H1 (cell line): ENCODE measurements around the gene NAV2. TPM values are rescaled to one million over a fixed set of nuclear protein-coding genes. Genes with fewer than 3 reads are reported as not detected.

Source experiments
- CTCF ChIA-PET: fragments of 300-600 bp; sonication (Branson Sonifier 250); formaldehyde crosslinking; loops from one replicate; lab custom pipeline; 2021; ENCODE audit not compliant: partially characterized antibody; lab: Charles Lee
- POLR2A ChIA-PET: fragments of 300-600 bp; sonication (Branson Sonifier 250); formaldehyde crosslinking; loops from one replicate; lab custom pipeline; 2021; ENCODE audit warnings: inconsistent platforms; ENCODE audit not compliant: partially characterized antibody; lab: Charles Lee
- DNase-seq, 2 experiments: peaks; one replicate each; pipeline versions ENCODE4 v3.0.0 to v3.0.0-alpha.2; 2010 to 2022; ENCODE audit warnings: low spot score in 2 of 2, low read depth in 1 of 2, mixed read lengths in 1 of 2
- FAIRE-seq: peaks from 2 replicates; lab custom pipeline; 2011; peaks lifted over from hg19 to GRCh38; lab: Jason Lieb, UNC
- H2AFZ ChIP-seq: 2 replicates; pipeline ENCODE4 v1.8.1; 2012; ENCODE audit warnings: low read length, inconsistent platforms
- H2AK5ac ChIP-seq: 2 replicates; pipeline ENCODE4 v1.6.1; 2013; ENCODE audit warnings: low read depth, low read length
- H2BK120ac ChIP-seq: replicated peaks from 2 replicates; pipeline ENCODE3; 2013; ENCODE audit warnings: low read depth, low read length, inconsistent platforms
- H2BK12ac ChIP-seq: 2 replicates; pipeline ENCODE4 v1.6.1; 2013; ENCODE audit warnings: low read depth, low read length
- H2BK15ac ChIP-seq: 2 replicates; pipeline ENCODE4 v1.6.1; 2013; ENCODE audit warnings: low read length
- H2BK20ac ChIP-seq: 2 replicates; pipeline ENCODE4 v1.6.1; 2013; ENCODE audit warnings: low read length
- H2BK5ac ChIP-seq: 2 replicates; pipeline ENCODE4 v1.6.1; 2013; ENCODE audit warnings: low read depth, low read length
- H3K14ac ChIP-seq: 2 replicates; pipeline ENCODE4 v1.6.1; 2013; ENCODE audit warnings: inconsistent platforms; ENCODE audit not compliant: insufficient read length
- H3K18ac ChIP-seq: 2 replicates; pipeline ENCODE4 v1.6.1; 2013; ENCODE audit warnings: low read length; ENCODE audit errors: extremely low read depth
- H3K23ac ChIP-seq: 2 replicates; pipeline ENCODE4 v1.6.1; 2013; ENCODE audit warnings: inconsistent platforms; ENCODE audit not compliant: insufficient read length
- H3K23me2 ChIP-seq: 2 replicates; pipeline ENCODE4 v1.6.1; 2013; ENCODE audit warnings: low read depth, low read length
- H3K27ac ChIP-seq: 2 replicates; pipeline ENCODE4 v1.6.1; 2011; ENCODE audit warnings: low read depth, low read length, inconsistent platforms
- H3K27me3 ChIP-seq, 4 experiments: replicated peaks in 1 of 4; 1 replicate in 1 of 4; 2 replicates in 3 of 4; pipeline versions ENCODE4 v1.6.1 to v1.8.1; 2011 to 2013; ENCODE audit warnings: low read length in 3 of 4, mild to moderate bottlenecking in 3 of 4, inconsistent platforms in 2 of 4, mixed read lengths in 2 of 4, moderate library complexity in 1 of 4; ENCODE audit not compliant: control insufficient read depth in 3 of 4, insufficient read depth in 3 of 4; ENCODE audit errors: extremely low read depth in 1 of 4
- H3K36me3 ChIP-seq, 4 experiments: 2 replicates each; pipeline versions ENCODE4 v1.6.1 to v1.8.1; 2011 to 2013; ENCODE audit warnings: mild to moderate bottlenecking in 4 of 4, low read length in 3 of 4, moderate library complexity in 2 of 4, control low read depth in 1 of 4, inconsistent platforms in 1 of 4; ENCODE audit not compliant: insufficient read depth in 4 of 4, control insufficient read depth in 2 of 4
- H3K4ac ChIP-seq: replicated peaks from 2 replicates; pipeline ENCODE3; 2013; ENCODE audit warnings: low read length, low read depth, mixed read lengths, inconsistent platforms; ENCODE audit not compliant: insufficient read length
- H3K4me1 ChIP-seq, 4 experiments: replicated peaks in 1 of 4; 1 replicate in 1 of 4; 2 replicates in 3 of 4; pipeline versions ENCODE4 v1.6.1 to v1.8.1; 2011 to 2013; ENCODE audit warnings: low read length in 3 of 4, inconsistent platforms in 2 of 4, mixed read lengths in 1 of 4; ENCODE audit not compliant: insufficient read depth in 4 of 4, control insufficient read depth in 3 of 4
- H3K4me2 ChIP-seq, 2 experiments: 2 replicates each; pipeline versions ENCODE4 v1.6.1 to v1.8.1; 2011 to 2013; ENCODE audit warnings: low read depth in 2 of 2, low read length in 2 of 2, control low read depth in 1 of 2, inconsistent platforms in 1 of 2, mild to moderate bottlenecking in 1 of 2; ENCODE audit not compliant: insufficient read depth in 1 of 2
- H3K4me3 ChIP-seq, 4 experiments: fragments of 200-600, 300-600 bp in 1 of 4; sonication (generic), shearing (Covaris generic), sonication (Bioruptor Twin) in 1 of 4; 2 replicates each; pipeline versions ENCODE4 v1.5.1 to v1.8.1; 2011 to 2016; ENCODE audit warnings: low read length in 4 of 4, low read depth in 3 of 4, control low read depth in 2 of 4, inconsistent platforms in 2 of 4, mild to moderate bottlenecking in 2 of 4, mixed read lengths in 1 of 4, moderate library complexity in 1 of 4; ENCODE audit not compliant: insufficient read depth in 2 of 4; ENCODE audit errors: extremely low read depth in 1 of 4
- H3K56ac ChIP-seq: replicated peaks from 2 replicates; pipeline ENCODE3; 2013; ENCODE audit warnings: low read depth, mild to moderate bottlenecking, mixed read lengths, low read length, inconsistent platforms; ENCODE audit not compliant: insufficient read length
- H3K79me1 ChIP-seq: 2 replicates; pipeline ENCODE4 v1.6.1; 2013; ENCODE audit warnings: low read depth, low read length, control low read depth
- H3K79me2 ChIP-seq, 2 experiments: 2 replicates each; pipeline versions ENCODE4 v1.6.1 to v1.8.1; 2012 to 2013; ENCODE audit warnings: low read length in 2 of 2, mild to moderate bottlenecking in 2 of 2, inconsistent platforms in 1 of 2; ENCODE audit not compliant: insufficient read depth in 2 of 2, control insufficient read depth in 1 of 2
- H3K9ac ChIP-seq, 4 experiments: replicated peaks in 1 of 4; 1 replicate in 1 of 4; 2 replicates in 3 of 4; pipeline versions ENCODE4 v1.6.1 to v1.8.1; 2011 to 2013; ENCODE audit warnings: low read depth in 3 of 4, low read length in 3 of 4, control low read depth in 2 of 4, mild to moderate bottlenecking in 2 of 4, moderate library complexity in 2 of 4, inconsistent platforms in 1 of 4; ENCODE audit errors: extremely low read depth in 1 of 4
- H3K9me3 ChIP-seq, 2 experiments: 2 replicates each; pipeline versions ENCODE4 v1.6.1 to v1.8.1; 2012 to 2013; ENCODE audit warnings: mild to moderate bottlenecking in 2 of 2, moderate library complexity in 2 of 2, control low read depth in 1 of 2, inconsistent platforms in 1 of 2, low read depth in 1 of 2, low read length in 1 of 2, mixed read lengths in 1 of 2; ENCODE audit not compliant: insufficient read depth in 2 of 2
- H4K20me1 ChIP-seq, 2 experiments: replicated peaks in 1 of 2; 2 replicates each; pipeline versions ENCODE3 to v1.8.1; 2011 to 2013; ENCODE audit warnings: inconsistent platforms in 2 of 2, low read length in 2 of 2, mild to moderate bottlenecking in 1 of 2; ENCODE audit not compliant: insufficient read depth in 2 of 2, control insufficient read depth in 1 of 2
- H4K5ac ChIP-seq: 2 replicates; pipeline ENCODE4 v1.6.1; 2013; ENCODE audit warnings: low read length, low read depth, mixed read lengths, inconsistent platforms; ENCODE audit not compliant: insufficient read length
- H4K8ac ChIP-seq: 2 replicates; pipeline ENCODE4 v1.8.0; 2013; ENCODE audit warnings: mild to moderate bottlenecking, moderate library complexity, low read length, inconsistent platforms; ENCODE audit not compliant: insufficient read depth; ENCODE audit errors: extremely low read depth
- H4K91ac ChIP-seq: replicated peaks from 2 replicates; pipeline ENCODE3; 2013; ENCODE audit warnings: low read length, mixed read lengths, inconsistent platforms; ENCODE audit not compliant: insufficient read length
- HDAC6 ChIP-seq: IDR thresholded peaks from one replicate; pipeline ENCODE4 v1.7.1; 2012; ENCODE audit warnings: low read depth, mild to moderate bottlenecking, inconsistent platforms, low read length, moderate library complexity
- JUN ChIP-seq: IDR thresholded peaks from 2 replicates; pipeline ENCODE4 v1.6.1; 2011; ENCODE audit warnings: low read depth, mild to moderate bottlenecking, improper control_type of control experiment, low read length
- MAFK ChIP-seq: IDR thresholded peaks from 2 replicates; pipeline ENCODE4 v1.6.1; 2012; ENCODE audit warnings: low read depth, mild to moderate bottlenecking, improper control_type of control experiment, low read length
- WGBS, 2 experiments: shearing (Covaris generic) in 1 of 2; methylation state at CpG; one replicate each; pipeline versions ENCODE4 v1.1.6 to v1.1.7; 2013 to 2015; ENCODE audit warnings: low lambda C conversion rate in 2 of 2, mixed read lengths in 2 of 2, inconsistent platforms in 1 of 2, low coverage in 1 of 2, missing lambda C conversion rate in 1 of 2; ENCODE audit not compliant: insufficient replicate concordance in 2 of 2, insufficient coverage in 1 of 2, insufficient read length in 1 of 2; ENCODE audit errors: extremely low coverage in 1 of 2, missing lambda C conversion rate in 1 of 2; 5-methylcytosine and 5-hydroxymethylcytosine counted together
- long read RNA-seq, 2 experiments: library from RNA in 1 of 2; library from capped mRNA in 1 of 2; stranded (forward); transcript quantifications; one replicate each; pipeline ENCODE4 v2.0.0, GENCODE V29; 2021; ENCODE audit warnings: inconsistent platforms in 1 of 2
- polyA minus RNA-seq, 3 experiments: library from RNA; depleted of rRNA, polyadenylated mRNA; stranded (reverse); fragments of >200 nt; gene quantifications; 1 replicate in 2 of 3; 2 replicates in 1 of 3; pipeline ENCODE4 v1.2.3, GENCODE V29; 2011
- polyA plus RNA-seq, 7 experiments: library from polyadenylated mRNA; depleted of rRNA in 3 of 7; stranded (reverse) in 5 of 7; unstranded in 2 of 7; fragments of >200 nt in 5 of 7; fragments of 200-250 nt in 2 of 7; gene quantifications; 1 replicate in 5 of 7; 2 replicates in 1 of 7; 4 replicates in 1 of 7; pipeline versions ENCODE4 v1.2.1 to v1.2.3, GENCODE V29; 2011 to 2013; ENCODE audit warnings: missing spikeins in 2 of 7, mixed read lengths in 2 of 7
- total RNA-seq: library from RNA; stranded (reverse); fragmentation: NEBNext Ultra II Directional; extraction: Animal tissue kit (Norgen Biotek cat#: 25700); gene quantifications from 2 replicates; pipeline ENCODE4 v1.2.1, GENCODE V29; 2021

NAV2 gene, protein sequence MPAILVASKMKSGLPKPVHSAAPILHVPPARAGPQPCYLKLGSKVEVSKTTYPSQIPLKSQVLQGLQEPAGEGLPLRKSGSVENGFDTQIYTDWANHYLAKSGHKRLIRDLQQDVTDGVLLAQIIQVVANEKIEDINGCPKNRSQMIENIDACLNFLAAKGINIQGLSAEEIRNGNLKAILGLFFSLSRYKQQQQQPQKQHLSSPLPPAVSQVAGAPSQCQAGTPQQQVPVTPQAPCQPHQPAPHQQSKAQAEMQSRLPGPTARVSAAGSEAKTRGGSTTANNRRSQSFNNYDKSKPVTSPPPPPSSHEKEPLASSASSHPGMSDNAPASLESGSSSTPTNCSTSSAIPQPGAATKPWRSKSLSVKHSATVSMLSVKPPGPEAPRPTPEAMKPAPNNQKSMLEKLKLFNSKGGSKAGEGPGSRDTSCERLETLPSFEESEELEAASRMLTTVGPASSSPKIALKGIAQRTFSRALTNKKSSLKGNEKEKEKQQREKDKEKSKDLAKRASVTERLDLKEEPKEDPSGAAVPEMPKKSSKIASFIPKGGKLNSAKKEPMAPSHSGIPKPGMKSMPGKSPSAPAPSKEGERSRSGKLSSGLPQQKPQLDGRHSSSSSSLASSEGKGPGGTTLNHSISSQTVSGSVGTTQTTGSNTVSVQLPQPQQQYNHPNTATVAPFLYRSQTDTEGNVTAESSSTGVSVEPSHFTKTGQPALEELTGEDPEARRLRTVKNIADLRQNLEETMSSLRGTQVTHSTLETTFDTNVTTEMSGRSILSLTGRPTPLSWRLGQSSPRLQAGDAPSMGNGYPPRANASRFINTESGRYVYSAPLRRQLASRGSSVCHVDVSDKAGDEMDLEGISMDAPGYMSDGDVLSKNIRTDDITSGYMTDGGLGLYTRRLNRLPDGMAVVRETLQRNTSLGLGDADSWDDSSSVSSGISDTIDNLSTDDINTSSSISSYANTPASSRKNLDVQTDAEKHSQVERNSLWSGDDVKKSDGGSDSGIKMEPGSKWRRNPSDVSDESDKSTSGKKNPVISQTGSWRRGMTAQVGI (N-terminal part only)
- total RNA-seq (66.9 and 73.6 TPM in 2 replicates), polyA plus RNA-seq (2011; rRNA removed) (35.2 and 35.6 TPM in 2 replicates), polyA minus RNA-seq (2011; rRNA and poly(A)+ RNA removed) (96.9 and 105 TPM in 2 replicates)
- 21.6 TPM for polyA plus RNA-seq (2011; cell fraction: cytosol; rRNA removed)
- polyA plus RNA-seq (2011; cell fraction: nucleus; rRNA removed), result 81.7 TPM
- 40.1 to 57.0 TPM (median 50.4 TPM) in 4 replicates for polyA plus RNA-seq (2012, experiment 1 of 2)
- polyA plus RNA-seq (2012, experiment 2 of 2), result 6.8 TPM
- polyA plus RNA-seq (2013, experiment 1 of 2), result 20.8 TPM
- 18.0 TPM for polyA plus RNA-seq (2013, experiment 2 of 2)
- 61.2 TPM for polyA minus RNA-seq (2011; cell fraction: cytosol; rRNA and poly(A)+ RNA removed)
- polyA minus RNA-seq (2011; cell fraction: nucleus; rRNA and poly(A)+ RNA removed), result 145 TPM
- long read RNA-seq, experiment 1, partial matches to known transcripts, result 3 of 16 reads
- long read RNA-seq, experiment 1, other reads (novel, unspliced or antisense), result 13 of 16 reads
- long read RNA-seq, experiment 2, partial matches to known transcripts, result 5 of 17 reads
- long read RNA-seq, experiment 2, other reads (novel, unspliced or antisense), result 12 of 17 reads

DNA sequence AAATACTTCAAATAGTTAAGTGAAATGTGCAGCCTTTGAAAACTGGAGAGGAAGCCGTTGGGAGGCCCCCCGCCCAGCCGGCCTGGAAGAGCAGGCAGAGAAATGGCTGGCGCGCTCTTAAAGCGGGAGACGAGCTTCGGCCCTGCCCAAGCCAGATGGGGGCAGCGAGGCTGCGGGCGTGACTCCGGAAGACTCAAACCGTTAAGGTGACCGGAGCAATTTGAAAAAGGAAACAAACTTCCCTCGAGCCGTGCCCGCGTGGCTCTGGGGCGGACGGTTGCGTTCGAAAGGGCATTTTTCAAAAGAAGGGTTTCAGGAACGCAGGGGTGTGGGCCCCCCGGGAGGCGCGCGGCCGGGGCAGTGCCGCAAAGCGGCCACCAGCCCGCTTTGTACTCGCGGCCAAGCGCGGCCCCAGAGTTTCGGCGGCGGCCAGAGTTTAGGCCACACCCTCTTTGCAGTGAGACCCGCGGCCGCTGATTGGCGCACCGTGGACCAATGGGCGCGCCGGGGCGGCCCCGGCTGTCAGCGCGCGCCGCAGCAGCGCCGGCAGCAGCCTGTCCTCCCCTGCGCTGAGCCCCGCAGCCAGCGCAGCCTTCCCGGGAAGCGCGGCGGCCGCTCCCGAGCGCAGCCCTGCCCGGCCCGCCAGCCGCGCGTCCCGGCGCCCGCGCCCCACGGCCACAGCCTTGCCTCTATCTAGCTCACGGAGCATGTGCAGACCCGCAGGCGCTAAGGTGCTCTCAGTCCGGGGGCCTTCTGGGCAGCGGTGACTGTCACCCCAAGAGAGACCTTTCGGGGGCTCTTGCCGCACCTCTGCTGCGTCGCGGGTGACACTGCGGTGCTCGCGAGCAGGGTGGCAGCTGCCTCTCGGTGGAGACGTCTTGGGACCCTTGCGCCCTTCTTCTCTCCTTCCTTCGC is at the start of gene NAV2:
Gene NAV2, plus strand, starts transcription at position 557 of the 915 bp plus-strand sequence. CDS start 859 bp downstream, outside the sequence.
- H3K79me1 ChIP-seq, result no peaks in the 10 kb centered on the region
- no peaks in the 10 kb centered on the region for H3K9me3 ChIP-seq
- H2BK5ac ChIP-seq, result peak within 1 kb of the TSS; percentile 90
- peak; percentile 80 to 92 for DNase-seq
- H3K27ac ChIP-seq, result peak within 1 kb of the TSS; percentile 69; the same call in 1 of the 2 replicates
- H3K9ac ChIP-seq, result peak within 1 kb of the TSS; percentile 73 to 83 (median 77)
- H4K91ac ChIP-seq, result peak within 1 kb of the TSS; percentile 53
- H3K4me3 ChIP-seq, result peak within 1 kb of the TSS; percentile 48 to 65 (median 54)
- 0 out of 2 replicates have a peak within 1 kb of the TSS, but pooled peaks have one; percentile 22 for H2BK15ac ChIP-seq
- peak within 1 kb of the TSS; percentile 77 for H2AFZ ChIP-seq
- peaks cover 8 to 33% (median 29%) of the 10 kb centered on the region in 4 experiments for H3K27me3 ChIP-seq
- H3K4me2 ChIP-seq, result peak within 1 kb of the TSS; percentile 85 to 96
- H3K56ac ChIP-seq, result peak within 1 kb of the TSS; percentile 4
- peak within 1 kb of the TSS; percentile 94; the same call in 1 of the 2 replicates for H2BK12ac ChIP-seq
- ChIA-PET POLR2A (interaction anchor here (0.6 to 2.4 kb wide), 10 partner anchors 8 to 152 kb away, joined by 3 to 22 read pairs (median 4); no protein-coding TSS in a partner anchor), CTCF (interaction anchor here (0.6 to 2.6 kb wide), 6 partner anchors 10 to 199 kb away, joined by 3 to 10 read pairs (median 4); no protein-coding TSS in a partner anchor)
- peak within 1 kb of the TSS; percentile 99 for H4K8ac ChIP-seq
- H2BK20ac ChIP-seq, result no peak within 1 kb of the TSS
- FAIRE-seq, result no peak
- H2BK120ac ChIP-seq, result peak within 1 kb of the TSS; percentile 74
- no peak within 1 kb of the TSS for H3K14ac ChIP-seq
- peak within 1 kb of the TSS; percentile 55 for H3K4ac ChIP-seq
- peaks cover 16% of the 10 kb centered on the region for H3K23me2 ChIP-seq
- WGBS, 2 experiments, result 2% methylated on average over 53 of the region's 91 CpGs; no CpG with 5 or more reads in 1 of the 2 experiments
- H3K79me2 ChIP-seq, result no peaks in the 10 kb centered on the region
- peaks cover 0 to 13% (median 10%) of the 10 kb centered on the region in 4 experiments; a peak in 6 of 7 replicates for H3K4me1 ChIP-seq
- peak within 1 kb of the TSS; percentile 97 for H3K18ac ChIP-seq
- H2AK5ac ChIP-seq, result no peak within 1 kb of the TSS
- peak within 1 kb of the TSS; percentile 97 for H4K5ac ChIP-seq
- H3K36me3 ChIP-seq, result no peaks in the 10 kb centered on the region
- no peaks in the 10 kb centered on the region for H4K20me1 ChIP-seq
- H3K23ac ChIP-seq, result no peak within 1 kb of the TSS
- TF ChIP-seq MAFK (no peak), HDAC6 (no peak), JUN (no peak)
